GM23338 (cell line): ENCODE measurements around the gene PMPCB. TPM values are rescaled to one million over a fixed set of nuclear protein-coding genes. Genes with fewer than 3 reads are reported as not detected.

Source experiments
- ATAC-seq: fragments of 200-7000 bp; cut with Tn5 transposase; 3 replicates; pipeline ENCODE4 v1.9.1; 2020
- DNase-seq: peaks from one replicate; pipeline ENCODE4 v3.0.0-alpha.2; 2015; ENCODE audit warnings: low spot score
- H2AFZ ChIP-seq: fragments of 200-600 bp; sonication (generic); 2 replicates; pipeline ENCODE4 v1.8.0; 2016; ENCODE audit warnings: antibody characterized with exemption, mild to moderate bottlenecking, moderate library complexity
- H3F3A ChIP-seq: fragments of 200-600 bp; sonication (generic); replicated peaks from 2 replicates; pipeline ENCODE4 v1.8.0; 2017; ENCODE audit warnings: antibody characterized with exemption, mixed run types, low read depth
- H3K27ac ChIP-seq: fragments of 200-600 bp; sonication (generic); 2 replicates; pipeline ENCODE4 v1.6.1; 2016; ENCODE audit warnings: low read depth
- H3K27me3 ChIP-seq: fragments of 200-600 bp; sonication (generic); 2 replicates; pipeline ENCODE4 v1.8.0; 2016; ENCODE audit warnings: mild to moderate bottlenecking, mixed run types, moderate library complexity; ENCODE audit not compliant: insufficient read depth
- H3K36me3 ChIP-seq: fragments of 200-600 bp; sonication (generic); 2 replicates; pipeline ENCODE4 v1.8.0; 2016; ENCODE audit warnings: mild to moderate bottlenecking; ENCODE audit not compliant: insufficient read depth
- H3K4me1 ChIP-seq: fragments of 200-600 bp; sonication (generic); 2 replicates; pipeline ENCODE4 v1.8.0; 2016; ENCODE audit warnings: mild to moderate bottlenecking, moderate library complexity; ENCODE audit not compliant: insufficient read depth
- H3K4me2 ChIP-seq: fragments of 200-600 bp; sonication (generic); 2 replicates; pipeline ENCODE4 v1.7.1; 2017; ENCODE audit warnings: mixed run types
- H3K4me3 ChIP-seq: fragments of 200-600 bp; sonication (generic); 2 replicates; pipeline ENCODE4 v1.6.1; 2016; ENCODE audit warnings: mixed run types
- H3K79me2 ChIP-seq: fragments of 200-600 bp; sonication (generic); replicated peaks from 2 replicates; pipeline ENCODE4 v1.8.0; 2017; ENCODE audit warnings: mild to moderate bottlenecking; ENCODE audit not compliant: insufficient read depth
- H3K9me2 ChIP-seq: fragments of 200-600 bp; sonication (generic); 2 replicates; pipeline ENCODE4 v1.8.0; 2017; ENCODE audit not compliant: insufficient read depth
- H4K20me1 ChIP-seq: fragments of 200-600 bp; sonication (generic); replicated peaks from 2 replicates; pipeline ENCODE4 v1.8.0; 2017; ENCODE audit warnings: mild to moderate bottlenecking; ENCODE audit not compliant: insufficient read depth
- H3K27ac Mint-ChIP-seq: 2 replicates; pipeline ENCODE4 v1.8.0; 2020; ENCODE audit warnings: inconsistent platforms, mild to moderate bottlenecking, moderate library complexity, mixed read lengths
- H3K27me3 Mint-ChIP-seq: 3 replicates; pipeline ENCODE4 v1.8.0; 2022; ENCODE audit warnings: low read depth, mild to moderate bottlenecking, moderate library complexity, mixed read lengths, inconsistent platforms; ENCODE audit not compliant: insufficient read depth, poor library complexity
- H3K36me3 Mint-ChIP-seq: 3 replicates; pipeline ENCODE4 v1.8.0; 2021; ENCODE audit warnings: low read depth, mild to moderate bottlenecking, inconsistent platforms, moderate library complexity, mixed read lengths
- H3K4me1 Mint-ChIP-seq: 3 replicates; pipeline ENCODE4 v1.8.0; 2020; ENCODE audit warnings: mild to moderate bottlenecking, inconsistent platforms, mixed read lengths
- H3K4me3 Mint-ChIP-seq: 3 replicates; pipeline ENCODE4 v1.8.0; 2021; ENCODE audit warnings: moderate library complexity, mild to moderate bottlenecking, inconsistent platforms, mixed read lengths
- H3K9me3 Mint-ChIP-seq: 3 replicates; pipeline ENCODE4 v1.8.0; 2020; ENCODE audit warnings: moderate library complexity, mild to moderate bottlenecking, inconsistent platforms, mixed read lengths
- CREB1 ChIP-seq: fragments of 250-450 bp; sonication (Bioruptor Pico); IDR thresholded peaks from 2 replicates; pipeline ENCODE4 v1.5.0; 2020; ENCODE audit warnings: low read depth, mild to moderate bottlenecking, moderate library complexity
- CTCF ChIP-seq, 2 experiments: fragments of 200-600 bp in 1 of 2; sonication (generic) in 1 of 2; conservative IDR thresholded peaks; 2 replicates each; pipeline versions ENCODE4 v1.5.1 to v1.6.1; 2016 to 2017; ENCODE audit warnings: antibody characterized with exemption in 2 of 2, low read depth in 2 of 2, mild to moderate bottlenecking in 2 of 2, moderate library complexity in 1 of 2
- ETS1 ChIP-seq: IDR thresholded peaks from 2 replicates; pipeline ENCODE4 v1.6.1; 2016; ENCODE audit warnings: antibody characterized with exemption
- EZH2 ChIP-seq: fragments of 200-600 bp; sonication (generic); IDR thresholded peaks from one replicate; pipeline ENCODE4 v1.8.0; 2017; ENCODE audit warnings: antibody characterized with exemption, mild to moderate bottlenecking, low read depth; ENCODE audit not compliant: unreplicated experiment
- EZH2phosphoT487 ChIP-seq: fragments of 200-600 bp; sonication (generic); IDR thresholded peaks from one replicate; pipeline ENCODE4 v1.8.1; 2018; ENCODE audit warnings: antibody characterized with exemption; ENCODE audit not compliant: unreplicated experiment
- JUNB ChIP-seq: IDR thresholded peaks from one replicate; pipeline ENCODE4 v1.6.1; 2016; ENCODE audit warnings: antibody characterized with exemption; ENCODE audit not compliant: unreplicated experiment
- NANOG ChIP-seq: IDR thresholded peaks from 2 replicates; pipeline ENCODE4 v1.6.1; 2016; ENCODE audit warnings: antibody characterized with exemption, borderline replicate concordance
- POLR2AphosphoS5 ChIP-seq: IDR thresholded peaks from 2 replicates; pipeline ENCODE4 v1.6.1; 2016; ENCODE audit warnings: antibody characterized with exemption, low read depth
- REST ChIP-seq: IDR thresholded peaks from one replicate; pipeline ENCODE4 v1.6.1; 2018; ENCODE audit warnings: antibody characterized with exemption; ENCODE audit not compliant: unreplicated experiment
- STAT1 ChIP-seq: IDR thresholded peaks from one replicate; pipeline ENCODE4 v1.6.1; 2016; ENCODE audit warnings: antibody characterized with exemption; ENCODE audit not compliant: unreplicated experiment
- ZNF114 ChIP-seq: fragments of 250-450 bp; sonication (Bioruptor Pico); IDR thresholded peaks from 2 replicates; pipeline ENCODE4 v1.5.0; 2020; ENCODE audit warnings: mild to moderate bottlenecking, moderate library complexity
- ZNF331 ChIP-seq: fragments of 250-450 bp; sonication (Bioruptor Pico); IDR thresholded peaks from 2 replicates; pipeline ENCODE4 v1.5.0; 2020; ENCODE audit warnings: low read depth, mild to moderate bottlenecking, moderate library complexity
- ZNF462 ChIP-seq: fragments of 250-450 bp; sonication (Bioruptor Pico); IDR thresholded peaks from 2 replicates; pipeline ENCODE4 v1.5.0; 2020; ENCODE audit warnings: mild to moderate bottlenecking, moderate library complexity
- polyA plus RNA-seq: library from polyadenylated mRNA; unstranded; fragments of >200 nt; fragmentation: Nextera tagmentation; extraction: Ambion mirVana; gene quantifications from 2 replicates; pipeline ENCODE4 v1.2.1, GENCODE V29; 2016
- total RNA-seq: library from RNA; depleted of rRNA; stranded (reverse); fragments of >200 nt; shearing (Covaris generic); gene quantifications from 2 replicates; pipeline ENCODE4 v1.2.3, GENCODE V29; 2014

PMPCB gene
- total and polyA plus RNA-seq, 2 experiments from 2014 or later = 55.0 to 90.0 TPM

- Histone ChIP-seq H3K4me2 (no peak overlapping the region), H3F3A (no peaks in the 10 kb centered on the region), H4K20me1 (peaks cover 17% of the 10 kb centered on the region; the same call in 1 of the 2 replicates), H3K4me1 (no peaks in the 10 kb centered on the region), H3K27ac (no peak overlapping the region), H3K9me2 (no peaks in the 10 kb centered on the region), H3K4me3 (no peak overlapping the region), H3K27me3 (no peaks in the 10 kb centered on the region), H3K79me2 (peaks cover 4% of the 10 kb centered on the region; the same call in 1 of the 2 replicates), H2AFZ (no peak overlapping the region), H3K36me3 (peaks cover 66% of the 10 kb centered on the region)
- TF ChIP-seq EZH2 (no peak), EZH2phosphoT487 (no peak), ZNF462 (CRISPR knock-in tag) (no peak), ETS1 (no peak), ZNF331 (CRISPR knock-in tag) (no peak), CREB1 (CRISPR knock-in tag) (no peak), JUNB (no peak), STAT1 (no peak), CTCF (conservative IDR thresholded peaks at IDR 0.05; ENCODE audit: low read depth in 2 of 2) (no peak), ZNF114 (CRISPR knock-in tag) (no peak), NANOG (no peak), POLR2AphosphoS5 (no peak), REST (no peak)
- no peaks in the 10 kb centered on the region for H3K27me3 Mint-ChIP-seq
- no peak overlapping the region for H3K27ac Mint-ChIP-seq
- peaks cover 86% of the 10 kb centered on the region for H3K36me3 Mint-ChIP-seq
- no peaks in the 10 kb centered on the region for H3K9me3 Mint-ChIP-seq
- DNase-seq = no peak
- H3K4me1 Mint-ChIP-seq = no peaks in the 10 kb centered on the region
- H3K4me3 Mint-ChIP-seq = no peak overlapping the region
- ATAC-seq = no peak
Observed at GRCh38 chr7:103307503-103308231, 10.4 kb downstream of the PMPCB start.
